Measurements from ENCODE around the gene DENND11.

DNA sequence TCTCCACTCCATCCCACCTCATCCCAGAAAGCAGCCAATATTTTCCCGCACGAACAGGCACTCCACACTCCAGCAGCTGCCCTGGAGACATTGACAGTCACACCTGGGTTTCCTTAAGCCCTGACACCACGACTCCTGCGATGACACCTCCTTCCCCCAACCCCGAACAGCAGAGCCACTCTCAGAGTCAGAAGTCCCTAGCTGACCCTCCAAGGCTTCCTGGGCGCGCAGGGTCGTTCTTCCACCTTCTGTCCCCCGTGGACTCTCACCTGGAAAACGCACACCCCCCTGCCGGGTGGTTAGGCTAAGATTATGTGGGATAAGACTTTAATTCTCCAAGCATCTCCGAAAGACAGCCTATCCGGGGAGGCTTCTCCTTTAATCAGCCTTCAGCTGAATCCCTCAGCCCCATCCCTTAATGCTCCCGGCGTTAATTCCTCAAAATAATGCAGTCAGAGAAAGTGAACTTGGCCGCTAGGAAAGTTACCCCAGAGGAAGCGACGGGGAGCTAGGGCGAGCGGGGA lies 1.1 kb downstream of the DENND11 start:
- no peak for TF ChIP-seq CTCF (IDR thresholded peaks at IDR 0.05)
- TF ChIP-seq POLR2A (IDR thresholded peaks at IDR 0.05) = no peak
- TF ChIP-seq POLR2AphosphoS5 (IDR thresholded peaks at IDR 0.05) = no peak
- TF ChIP-seq EP300 (IDR thresholded peaks at IDR 0.05) = no peak
